Measurements from ENCODE around the gene CCDC154. TPM values are rescaled to one million over a fixed set of nuclear protein-coding genes. Genes with fewer than 3 reads are reported as not detected.

CCDC154 gene
- total RNA-seq, 4 donors from 2014 or later, result 0.34 to 3.5 (median 0.39) TPM; not detected in 1

GRCh38 chr16:1403733-1404132, 40.6 kb downstream of the CCDC154 start:
- Histone ChIP-seq H3K36me3 (peaks cover 67% of the 10 kb centered on the region), H3K4me1 (peaks cover 11% of the 10 kb centered on the region), H3K27me3 (no peaks in the 10 kb centered on the region), H3K4me3 (no peak overlapping the region), H3K9me3 (no peaks in the 10 kb centered on the region), H3K27ac (no peak overlapping the region)
- no peak for TF ChIP-seq POLR2AphosphoS5 (IDR thresholded peaks at IDR 0.05)
- 92% methylated on average over 14 of the region's 14 CpGs for WGBS
- DNase-seq (ENCODE audit: low spot score in 2 of 2), result no peak

- peaks cover 4% of the 10 kb centered on the region for H3K4me1 ChIP-seq
- no peak overlapping the region for H3K4me3 ChIP-seq
- peaks cover 74% of the 10 kb centered on the region for H3K36me3 ChIP-seq
- H3K27ac ChIP-seq, result no peak overlapping the region
- no peak for DNase-seq (ENCODE audit: low spot score in 2 of 2)
- WGBS, result 88% methylated on average over 10 of the region's 22 CpGs
- H3K27me3 ChIP-seq, result no peaks in the 10 kb centered on the region
- no peaks in the 10 kb centered on the region for H3K9me3 ChIP-seq
- no peak for TF ChIP-seq POLR2A (IDR thresholded peaks at IDR 0.05)
- TF ChIP-seq EP300 (IDR thresholded peaks at IDR 0.05), result no peak
- TF ChIP-seq CTCF (IDR thresholded peaks at IDR 0.05), result no peak
- TF ChIP-seq POLR2AphosphoS5 (IDR thresholded peaks at IDR 0.05), result no peak
Measured at GRCh38 chr16:1403036-1403435, 41.3 kb downstream of the CCDC154 start.

GRCh38 chr16:1401758-1402154, 42.6 kb downstream of the CCDC154 start:
- TF ChIP-seq POLR2AphosphoS5 (IDR thresholded peaks at IDR 0.05) (no peak), CTCF (IDR thresholded peaks at IDR 0.05) (no peak), EP300 (IDR thresholded peaks at IDR 0.05) (no peak), POLR2A (IDR thresholded peaks at IDR 0.05) (no peak)
- WGBS, result over 99% methylated on average over 11 of the region's 13 CpGs
- no peaks in the 10 kb centered on the region for H3K9me3 ChIP-seq
- H3K36me3 ChIP-seq, result peaks cover 82% of the 10 kb centered on the region
- no peak overlapping the region for H3K4me3 ChIP-seq
- no peak overlapping the region for H3K27ac ChIP-seq
- no peak for DNase-seq (ENCODE audit: low spot score in 2 of 2)
- no peaks in the 10 kb centered on the region for H3K4me1 ChIP-seq
- H3K27me3 ChIP-seq, result no peaks in the 10 kb centered on the region

- no peak overlapping the region for H3K4me3 ChIP-seq
- TF ChIP-seq CTCF (IDR thresholded peaks at IDR 0.05) (no peak), POLR2A (IDR thresholded peaks at IDR 0.05) (no peak), EP300 (IDR thresholded peaks at IDR 0.05) (no peak), POLR2AphosphoS5 (IDR thresholded peaks at IDR 0.05) (no peak)
- H3K27ac ChIP-seq, result no peak overlapping the region
- 87% methylated on average over 8 of the region's 29 CpGs for WGBS
- H3K36me3 ChIP-seq, result peaks cover 83% of the 10 kb centered on the region
- H3K4me1 ChIP-seq, result no peaks in the 10 kb centered on the region
- H3K27me3 ChIP-seq, result no peaks in the 10 kb centered on the region
- no peaks in the 10 kb centered on the region for H3K9me3 ChIP-seq
- no peak for DNase-seq (ENCODE audit: low spot score in 2 of 2)
Measured at GRCh38 chr16:1401061-1401757, 43.1 kb downstream of the CCDC154 start.

- no peak overlapping the region for H3K4me3 ChIP-seq
- no peak overlapping the region for H3K27ac ChIP-seq
- H3K9me3 ChIP-seq, result no peaks in the 10 kb centered on the region
- no peaks in the 10 kb centered on the region for H3K4me1 ChIP-seq
- no peaks in the 10 kb centered on the region for H3K27me3 ChIP-seq
- TF ChIP-seq POLR2A (IDR thresholded peaks at IDR 0.05) (no peak), POLR2AphosphoS5 (IDR thresholded peaks at IDR 0.05) (no peak), EP300 (IDR thresholded peaks at IDR 0.05) (no peak), CTCF (IDR thresholded peaks at IDR 0.05) (no peak)
- 97% methylated on average over 19 of the region's 38 CpGs for WGBS
- H3K36me3 ChIP-seq, result peaks cover 91% of the 10 kb centered on the region
- no peak for DNase-seq (ENCODE audit: low spot score in 2 of 2)
Measured at GRCh38 chr16:1398826-1399581, 45.4 kb downstream of the CCDC154 start.

All from suprapubic skin (tissue), 4 donors.